NOMO-1 (cell line): ENCODE measurements around the gene CRYGD.
"Not testable (repeated sequence)": the region's sequence is repeated elsewhere in the genome, so short reads cannot be mapped to it uniquely, and the experiment has no call there.

Source experiments
- DNase-seq, 2 experiments: peaks; one replicate each; lab custom pipeline; 2025; ENCODE audit not compliant: unreplicated experiment in 2 of 2; lab: John Stamatoyannopoulos, UW

CRYGD gene

GRCh38 chr2:208124013-208124715, at the start of gene CRYGD:
Gene CRYGD, minus strand, starts transcription at chr2:208124524. Its CDS starts 51 bp downstream, at chr2:208124473.
- peak in 1 of 2 experiments; percentile 17 for DNase-seq

DNA sequence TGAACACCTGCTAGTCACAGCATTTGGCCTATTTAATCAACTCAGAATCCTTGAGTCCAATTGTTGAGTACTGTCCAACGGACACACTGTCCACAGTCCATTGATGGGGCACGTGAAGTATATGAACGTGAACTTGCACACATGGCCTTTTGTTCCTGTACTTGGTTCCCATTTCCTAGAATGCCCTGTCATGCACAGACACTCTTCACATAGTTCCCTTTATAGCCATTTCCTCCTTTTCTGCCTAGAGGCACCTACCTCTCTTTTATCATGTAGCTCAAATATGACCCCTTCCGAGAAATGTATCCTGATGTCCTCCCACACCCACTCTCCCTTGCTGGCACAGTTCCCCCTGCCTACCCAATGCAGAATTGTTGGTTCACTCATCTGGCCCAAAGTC, 47.8 kb upstream of the CRYGD start:
- peak; percentile 71 to 88 for DNase-seq

DNA sequence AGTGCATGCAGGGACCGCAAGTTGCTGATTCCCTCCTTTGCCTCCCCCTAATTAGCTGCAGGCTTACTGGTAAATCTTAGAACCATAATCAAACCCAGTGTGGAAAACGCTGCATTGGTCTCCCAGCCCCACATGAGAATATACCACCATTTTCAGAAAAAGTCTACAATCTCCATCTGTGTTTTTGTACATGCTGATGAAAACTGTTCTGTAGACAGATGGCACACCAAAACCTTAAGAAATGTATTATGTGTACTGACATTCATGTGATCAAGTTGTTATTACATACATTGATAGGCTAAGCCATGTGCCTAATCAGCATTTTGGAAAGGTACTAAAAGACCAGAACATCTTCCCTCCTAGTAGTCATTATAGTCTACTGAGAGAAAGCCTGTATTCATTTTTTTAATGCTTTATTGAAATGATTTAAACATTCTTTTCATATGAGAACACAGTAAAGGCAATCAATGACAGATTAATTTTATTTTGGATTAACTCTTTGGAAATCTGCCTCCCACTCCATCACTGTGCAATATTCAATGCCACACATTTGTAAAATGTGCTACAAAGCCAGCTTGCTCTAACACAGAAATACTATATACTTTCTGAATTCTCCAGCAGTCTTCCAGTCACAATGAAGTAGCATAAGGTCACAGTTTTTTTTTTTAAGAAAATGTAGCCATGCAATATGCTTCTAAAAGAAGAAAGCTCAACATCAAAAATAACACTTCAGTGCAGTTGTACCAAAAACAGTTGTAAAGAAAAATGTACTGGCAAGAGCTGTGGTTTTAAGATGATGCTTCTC, 40.8 kb upstream of the CRYGD start:
- DNase-seq, result no peak

- no peak for DNase-seq
These were observed 39.2 kb upstream of the CRYGD start, which contains the start of gene CRYGA for GRCh38 chr2:208163489-208163888. Gene CRYGA, minus strand, starts transcription at chr2:208163589. Its CDS starts 33 bp downstream, at chr2:208163556.

- no peak for DNase-seq
These were observed 32.1 kb upstream of the CRYGD start for GRCh38 chr2:208156439-208156838.

DNA sequence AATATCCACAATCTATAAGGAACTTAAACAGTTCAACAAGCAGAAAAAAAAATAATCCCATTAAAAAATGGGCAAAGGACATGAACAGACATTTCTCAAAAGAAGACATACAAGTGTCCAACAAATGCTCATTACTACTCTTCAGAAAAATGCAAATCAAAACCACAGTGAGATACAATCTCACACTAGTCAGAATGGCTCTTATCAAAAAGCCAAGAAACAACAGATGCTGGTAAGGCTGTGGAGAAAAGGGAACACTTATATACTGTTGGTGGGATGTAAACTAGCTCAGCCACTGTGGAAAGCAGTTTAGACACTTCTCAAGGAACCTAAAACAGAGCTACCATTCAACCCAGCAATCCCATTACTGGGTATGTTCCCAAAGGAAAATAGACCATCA, 28.8 kb upstream of the CRYGD start:
- no peak for DNase-seq

- DNase-seq, result peak in 1 of 2 experiments; percentile 21
These were observed 26.6 kb upstream of the CRYGD start for GRCh38 chr2:208150956-208151355.

- no peak for DNase-seq
These were observed 25.8 kb upstream of the CRYGD start for GRCh38 chr2:208150094-208150493.

- DNase-seq, result no peak
These were observed 24.5 kb upstream of the CRYGD start for GRCh38 chr2:208148803-208149202.

- no peak for DNase-seq
These were observed 23.4 kb upstream of the CRYGD start for GRCh38 chr2:208147759-208148158.

- DNase-seq, result no peak
These were observed 22.7 kb upstream of the CRYGD start for GRCh38 chr2:208147008-208147407.

GRCh38 chr2:208146006-208146405, 21.7 kb upstream of the CRYGD start, which contains the start of gene CRYGB:
Gene CRYGB, minus strand, starts transcription at chr2:208146158. Its CDS starts 38 bp downstream, at chr2:208146120.
- no peak for DNase-seq

GRCh38 chr2:208142925-208143799, 18.8 kb upstream of the CRYGD start:
- DNase-seq, result no peak

DNA sequence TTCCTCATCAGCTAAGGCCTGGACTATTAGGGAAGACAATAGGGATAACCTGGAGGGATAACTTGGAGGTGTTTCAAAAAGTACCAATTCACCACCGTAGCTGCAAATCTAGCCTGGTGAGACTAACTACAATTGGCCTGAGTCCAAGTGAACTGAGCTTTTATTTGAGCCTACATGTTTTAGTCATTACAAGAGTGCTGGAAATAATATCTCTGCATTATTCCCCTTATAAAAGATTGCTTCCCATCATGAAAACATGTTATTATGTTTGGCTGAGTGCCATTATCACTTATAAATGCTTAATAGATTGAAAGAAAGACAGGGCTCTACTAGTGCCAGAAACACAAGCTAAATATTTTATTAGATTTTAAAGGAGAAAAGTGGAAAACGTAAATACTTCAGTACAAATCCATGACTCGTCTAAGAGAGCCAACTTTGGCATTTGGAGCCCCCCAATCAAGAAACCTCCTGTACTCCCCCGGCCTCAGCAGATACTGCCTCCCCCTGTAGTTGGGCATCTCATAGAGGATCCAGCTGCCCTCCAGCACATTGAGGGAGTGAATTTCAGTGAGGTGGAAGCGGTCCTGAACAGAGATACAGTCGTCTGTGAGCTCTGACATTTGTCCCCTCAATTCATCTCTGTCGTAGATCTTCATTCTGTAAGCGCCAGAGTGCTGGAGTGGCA, 18.1 kb upstream of the CRYGD start:
- DNase-seq, result no peak

DNA sequence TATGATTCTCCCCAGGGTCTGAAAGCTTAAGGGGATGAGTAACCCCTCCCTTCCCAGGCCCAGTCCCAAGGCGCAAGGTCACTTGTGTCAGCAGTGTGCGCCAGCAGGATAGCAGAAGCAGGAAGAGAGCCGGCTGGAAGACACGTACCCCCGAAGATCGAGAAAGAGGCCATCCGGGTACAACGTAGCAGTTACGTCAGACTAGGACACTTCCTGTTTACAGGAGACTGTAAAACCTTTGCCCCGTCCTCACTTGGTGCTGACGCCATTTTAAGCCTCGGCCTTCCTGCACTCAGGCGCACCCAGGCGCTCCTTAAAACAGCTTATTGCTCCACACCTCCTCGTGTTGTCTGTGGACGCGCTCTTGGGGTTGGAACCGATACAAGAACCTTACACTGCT, 15.1 kb upstream of the CRYGD start:
- no peak for DNase-seq

- not testable (repeated sequence) for DNase-seq
These were observed 14.0 kb upstream of the CRYGD start for GRCh38 chr2:208138334-208138733.

DNA sequence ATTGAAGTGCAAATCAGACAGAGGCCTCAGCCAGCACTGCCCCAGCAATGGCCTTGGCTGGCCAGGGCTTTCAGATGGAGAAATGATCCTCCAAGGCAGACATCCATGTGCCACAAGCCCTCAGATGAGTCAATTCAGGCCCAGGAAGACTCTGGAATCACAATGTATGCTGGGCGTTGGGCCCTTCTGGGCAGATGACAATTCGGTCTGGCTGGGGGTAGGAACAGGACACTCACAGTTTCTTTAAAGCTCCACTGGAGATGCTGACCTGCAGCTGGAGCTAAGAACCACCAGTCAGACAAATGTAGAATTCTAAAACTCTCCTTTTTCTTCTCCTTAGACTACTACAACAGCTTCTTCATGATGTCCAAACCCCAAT, 12.4 kb upstream of the CRYGD start:
- no peak for DNase-seq

DNA sequence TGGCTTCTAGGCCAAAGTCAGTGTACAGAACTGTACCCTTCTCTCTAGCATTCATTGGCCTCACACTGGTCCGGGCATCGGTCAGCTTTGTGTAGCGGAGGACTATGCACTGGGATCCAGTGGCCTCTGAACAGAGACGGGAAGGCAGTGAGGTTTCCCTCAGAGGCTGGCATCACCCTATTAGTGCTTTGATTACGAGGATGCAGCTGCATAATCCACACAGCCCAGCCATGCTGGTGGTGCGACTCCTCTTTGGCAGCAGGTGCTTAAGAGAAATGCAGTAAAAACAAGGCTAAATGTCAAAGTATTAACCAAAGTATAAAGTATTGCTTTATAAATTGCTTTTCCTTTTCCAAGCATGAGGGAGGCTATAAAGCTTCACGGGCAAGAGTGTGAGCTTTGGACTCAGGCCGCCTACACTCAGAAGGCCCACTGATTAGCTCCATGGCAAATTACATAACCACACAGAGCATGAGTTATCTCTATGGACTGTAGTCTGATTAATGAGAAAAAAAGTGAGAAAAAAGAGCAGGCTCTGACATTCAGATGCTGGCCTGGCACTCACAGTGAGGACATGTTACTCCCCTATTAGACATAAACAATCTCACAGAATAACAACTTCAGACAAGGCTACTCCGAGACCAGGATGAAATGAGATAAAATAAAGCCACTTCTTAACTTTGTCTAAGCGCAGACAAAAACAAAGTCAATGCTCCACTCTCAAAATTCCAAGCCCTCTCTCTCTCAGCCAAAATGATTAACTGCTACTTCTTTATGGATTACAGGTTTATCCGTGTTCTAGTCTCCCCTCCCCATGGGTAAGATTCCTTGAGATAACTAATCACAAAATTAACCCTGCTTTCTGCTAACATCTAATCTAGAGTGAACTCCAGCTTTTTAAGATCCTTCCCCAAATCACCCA, 11.7 kb upstream of the CRYGD start:
- DNase-seq, result no peak

DNA sequence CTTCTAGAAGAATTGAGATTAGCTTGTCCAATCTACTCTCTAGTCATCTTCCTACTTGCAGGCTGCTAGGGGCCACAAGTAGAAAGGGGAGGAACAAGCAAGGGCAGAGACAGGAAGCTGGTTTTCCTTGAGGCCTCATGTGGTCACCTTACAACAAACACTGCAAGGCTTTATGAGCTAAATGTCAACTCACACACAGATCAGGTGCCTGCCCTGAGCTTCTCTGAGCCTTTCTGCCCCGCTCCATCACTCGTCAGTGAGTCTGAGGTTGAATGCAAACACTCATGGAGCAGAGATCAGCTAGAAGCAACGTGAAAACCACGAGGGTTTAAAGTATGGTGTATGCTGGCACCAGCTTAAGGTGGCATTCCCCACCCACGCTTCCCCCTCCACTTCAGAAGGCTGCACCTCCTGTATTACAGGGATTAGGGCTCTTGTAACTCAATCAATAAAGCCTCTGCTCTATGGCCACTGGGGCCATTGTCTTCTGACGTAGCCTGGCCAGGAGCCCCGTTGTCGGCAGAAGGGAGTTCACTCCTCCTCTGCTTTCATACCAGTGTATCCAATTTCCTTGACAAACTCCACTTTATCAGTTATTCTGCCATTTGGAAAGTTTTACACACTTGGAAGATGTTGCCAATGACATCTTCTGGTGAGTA, 10.7 kb upstream of the CRYGD start:
- peak; percentile 59 to 64 for DNase-seq
